Measurements from ENCODE around the gene ACP4.

ACP4 gene

GRCh38 chr19:50776131-50776530 lies 14.1 kb upstream of the ACP4 start:
- no peak for TF ChIP-seq CTCF (IDR thresholded peaks at IDR 0.05; ENCODE audit: low read depth, low read length, missing control alignments)
- in situ Hi-C loops (cut with HindIII; ENCODE audit: low pct_ligation_motif_present, low sequenced_read_pairs): no loop called here
- no peaks in the 10 kb centered on the region for H3K36me3 ChIP-seq (replicated peaks)
- no peak overlapping the region for H3K4me3 ChIP-seq (ENCODE audit: low read depth, low read length)
- no peak overlapping the region for H3K27ac ChIP-seq
- DNase-seq: no peak
- H3K27me3 ChIP-seq (replicated peaks): peaks cover 25% of the 10 kb centered on the region

GRCh38 chr19:50777261-50777660 lies 13.0 kb upstream of the ACP4 start:
- no peak for DNase-seq
- H3K4me3 ChIP-seq (ENCODE audit: low read depth, low read length): no peak overlapping the region
- no peaks in the 10 kb centered on the region for H3K36me3 ChIP-seq (replicated peaks)
- TF ChIP-seq CTCF (IDR thresholded peaks at IDR 0.05; ENCODE audit: low read depth, low read length, missing control alignments): no peak
- H3K27me3 ChIP-seq (replicated peaks): peaks cover 25% of the 10 kb centered on the region
- no peak overlapping the region for H3K27ac ChIP-seq
- in situ Hi-C loops (cut with HindIII; ENCODE audit: low pct_ligation_motif_present, low sequenced_read_pairs): no loop called here

DNA sequence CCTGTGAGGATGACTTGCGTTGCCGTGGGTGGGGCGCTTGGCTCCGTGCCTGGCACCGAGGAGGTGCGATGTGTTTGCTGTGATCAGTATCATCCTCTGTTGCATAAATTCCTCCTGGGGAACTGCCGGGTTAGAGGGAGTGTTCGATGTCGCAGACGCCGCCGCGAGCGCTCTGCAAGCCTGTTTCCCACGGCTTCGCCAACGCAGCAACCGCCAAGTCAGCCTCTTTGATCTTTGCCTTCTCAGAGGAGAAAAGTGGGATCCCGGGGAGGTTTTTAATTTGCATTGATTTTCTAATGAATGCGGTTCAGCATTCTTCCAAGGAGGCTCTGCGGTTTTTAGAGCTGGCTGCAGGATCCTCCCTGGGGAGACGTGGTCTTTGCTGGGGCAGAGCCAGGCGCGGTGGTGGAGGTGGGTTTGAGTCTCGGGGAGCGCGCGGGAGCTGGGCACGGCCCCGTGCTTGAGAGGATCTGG lies 12.3 kb upstream of the ACP4 start:
- DNase-seq: peak; percentile 11
- Histone ChIP-seq H3K36me3 (replicated peaks) (no peaks in the 10 kb centered on the region), H3K4me3 (ENCODE audit: low read depth, low read length) (no peak overlapping the region), H3K27ac (no peak overlapping the region), H3K27me3 (replicated peaks) (peaks cover 25% of the 10 kb centered on the region)
- no peak for TF ChIP-seq CTCF (IDR thresholded peaks at IDR 0.05; ENCODE audit: low read depth, low read length, missing control alignments)
- in situ Hi-C loops (cut with HindIII; ENCODE audit: low pct_ligation_motif_present, low sequenced_read_pairs): no loop called here

- TF ChIP-seq CTCF (IDR thresholded peaks at IDR 0.05; ENCODE audit: low read depth, low read length, missing control alignments): no peak
- no peaks in the 10 kb centered on the region for H3K36me3 ChIP-seq (replicated peaks)
- H3K4me3 ChIP-seq (ENCODE audit: low read depth, low read length): no peak overlapping the region
- no peak for DNase-seq
- in situ Hi-C loops (cut with HindIII; ENCODE audit: low pct_ligation_motif_present, low sequenced_read_pairs): no loop called here
- H3K27me3 ChIP-seq (replicated peaks): peaks cover 25% of the 10 kb centered on the region
- H3K27ac ChIP-seq: no peak overlapping the region
These were observed 11.2 kb upstream of the ACP4 start for GRCh38 chr19:50778906-50779430.

- Histone ChIP-seq H3K36me3 (replicated peaks) (no peaks in the 10 kb centered on the region), H3K4me3 (ENCODE audit: low read depth, low read length) (no peak overlapping the region), H3K27me3 (replicated peaks) (peaks cover 25% of the 10 kb centered on the region), H3K27ac (no peak overlapping the region)
- in situ Hi-C loops (cut with HindIII; ENCODE audit: low pct_ligation_motif_present, low sequenced_read_pairs): no loop called here
- DNase-seq: no peak
- TF ChIP-seq CTCF (IDR thresholded peaks at IDR 0.05; ENCODE audit: low read depth, low read length, missing control alignments): no peak
These were observed 10.4 kb upstream of the ACP4 start for GRCh38 chr19:50779504-50780457.

All from brain microvascular endothelial cell (primary cell).